ENCODE results near the gene TSPEAR. TPM values are rescaled to one million over a fixed set of nuclear protein-coding genes. Genes with fewer than 3 reads are reported as not detected.

Gene TSPEAR
- total RNA-seq, 2 experiments from 2014 or later, result not detected

- CTCF ChIA-PET, result interaction anchor here (1.2 to 1.5 kb wide), 2 partner anchors 11 to 33 kb away, joined by 3 to 4 read pairs; no protein-coding TSS in a partner anchor
- H3K27ac Mint-ChIP-seq, result no peak overlapping the region
These were observed 252.2 kb downstream of the TSPEAR start for GRCh38 chr21:44458971-44459711.

GRCh38 chr21:44456915-44457736, 254.2 kb downstream of the TSPEAR start:
- peaks cover 23% of the 10 kb centered on the region for H3K27me3 Mint-ChIP-seq
- no peak for DNase-seq
- no peak overlapping the region for H3K4me3 Mint-ChIP-seq
- no peak overlapping the region for H3K27ac Mint-ChIP-seq
- no peaks in the 10 kb centered on the region for H3K36me3 Mint-ChIP-seq
- CTCF ChIA-PET, result interaction anchor here (1.3 to 1.7 kb wide), 4 partner anchors 23 to 336 kb away, joined by 3 to 4 read pairs (median 4); partner anchors contain the start of gene CFAP410
- peaks cover 8% of the 10 kb centered on the region for H3K4me1 Mint-ChIP-seq
- peaks cover 8% of the 10 kb centered on the region for H3K9me3 Mint-ChIP-seq (ENCODE audit: low read depth)
- no peak for ATAC-seq

More at GRCh38 chr21:44458971-44459711, 252.2 kb downstream of the TSPEAR start:
- Mint-ChIP-seq H3K4me1 (peaks cover 8% of the 10 kb centered on the region), H3K27me3 (peaks cover 6% of the 10 kb centered on the region), H3K9me3 (ENCODE audit: low read depth) (peaks cover 5% of the 10 kb centered on the region), H3K36me3 (no peaks in the 10 kb centered on the region), H3K4me3 (no peak overlapping the region)
- DNase-seq (no peak), ATAC-seq (no peak)

GRCh38 chr21:44456214-44456914, 255.0 kb downstream of the TSPEAR start:
- Mint-ChIP-seq H3K27ac (no peak overlapping the region), H3K9me3 (ENCODE audit: low read depth) (peaks cover 8% of the 10 kb centered on the region), H3K27me3 (peaks cover 30% of the 10 kb centered on the region), H3K36me3 (no peaks in the 10 kb centered on the region), H3K4me3 (peak overlapping the region; percentile 38), H3K4me1 (peaks cover 8% of the 10 kb centered on the region)
- CTCF ChIA-PET, result interaction anchor here (0.8 to 1.7 kb wide), 4 partner anchors 24 to 337 kb away, joined by 3 to 4 read pairs (median 3); no protein-coding TSS in a partner anchor
- ATAC-seq (no peak), DNase-seq (no peak)

- DNase-seq (peak; percentile 62), ATAC-seq (peak; percentile 62)
- Mint-ChIP-seq H3K36me3 (no peaks in the 10 kb centered on the region), H3K4me3 (peak overlapping the region; percentile 69), H3K27me3 (peaks cover 34% of the 10 kb centered on the region), H3K9me3 (ENCODE audit: low read depth) (peaks cover 8% of the 10 kb centered on the region), H3K27ac (no peak overlapping the region), H3K4me1 (peaks cover 8% of the 10 kb centered on the region)
- CTCF ChIA-PET, result interaction anchor here (0.8 to 1.7 kb wide), 4 partner anchors 24 to 338 kb away, joined by 3 to 4 read pairs (median 3); no protein-coding TSS in a partner anchor
These were observed 255.7 kb downstream of the TSPEAR start for GRCh38 chr21:44455524-44456213.

GRCh38 chr21:44454747-44455523, 256.4 kb downstream of the TSPEAR start, which contains the start of gene LRRC3:
TSS of gene LRRC3 (plus strand) at chr21:44455510. CDS start at chr21:44456645, 1,135 bp downstream.
- peak within 1 kb of the TSS; percentile 69 for H3K4me3 Mint-ChIP-seq
- ATAC-seq (peak; percentile 77), DNase-seq (peak; percentile 87)
- CTCF ChIA-PET, result interaction anchor here (0.8 to 1.7 kb wide), 3 partner anchors 25 to 29 kb away, joined by 3 read pairs; no protein-coding TSS in a partner anchor
- peaks cover 34% of the 10 kb centered on the region for H3K27me3 Mint-ChIP-seq
- no peaks in the 10 kb centered on the region for H3K36me3 Mint-ChIP-seq
- peaks cover 8% of the 10 kb centered on the region for H3K4me1 Mint-ChIP-seq
- H3K27ac Mint-ChIP-seq, result no peak within 1 kb of the TSS
- H3K9me3 Mint-ChIP-seq (ENCODE audit: low read depth), result peaks cover 8% of the 10 kb centered on the region

- CTCF ChIA-PET, result interaction anchor here (1.2 kb wide), 1 partner anchor 24 kb away, joined by 3 read pairs; no protein-coding TSS in a partner anchor
- Mint-ChIP-seq H3K27me3 (peaks cover 38% of the 10 kb centered on the region), H3K9me3 (ENCODE audit: low read depth) (peaks cover 8% of the 10 kb centered on the region), H3K27ac (no peak overlapping the region), H3K4me3 (peak overlapping the region; percentile 27), H3K4me1 (peaks cover 8% of the 10 kb centered on the region), H3K36me3 (no peaks in the 10 kb centered on the region)
- no peak for DNase-seq
- no peak for ATAC-seq
These were observed 257.3 kb downstream of the TSPEAR start for GRCh38 chr21:44454058-44454457.

GRCh38 chr21:44453120-44453519, 258.3 kb downstream of the TSPEAR start:
- Mint-ChIP-seq H3K4me1 (peaks cover 8% of the 10 kb centered on the region), H3K4me3 (no peak overlapping the region), H3K9me3 (ENCODE audit: low read depth) (peaks cover 8% of the 10 kb centered on the region), H3K27ac (no peak overlapping the region), H3K27me3 (peaks cover 39% of the 10 kb centered on the region), H3K36me3 (no peaks in the 10 kb centered on the region)
- no peak for DNase-seq
- CTCF ChIA-PET, result no interaction called here
- no peak for ATAC-seq

GRCh38 chr21:44450999-44451398, 260.4 kb downstream of the TSPEAR start:
- H3K36me3 Mint-ChIP-seq, result no peaks in the 10 kb centered on the region
- H3K9me3 Mint-ChIP-seq (ENCODE audit: low read depth), result peaks cover 8% of the 10 kb centered on the region
- CTCF ChIA-PET, result no interaction called here
- DNase-seq (no peak), ATAC-seq (no peak)
- H3K27ac Mint-ChIP-seq, result no peak overlapping the region
- H3K4me3 Mint-ChIP-seq, result no peak overlapping the region
- peaks cover 43% of the 10 kb centered on the region for H3K27me3 Mint-ChIP-seq
- peaks cover 3% of the 10 kb centered on the region for H3K4me1 Mint-ChIP-seq

- peaks cover 8% of the 10 kb centered on the region for H3K9me3 Mint-ChIP-seq (ENCODE audit: low read depth)
- H3K4me1 Mint-ChIP-seq, result peaks cover 3% of the 10 kb centered on the region
- H3K27me3 Mint-ChIP-seq, result peaks cover 44% of the 10 kb centered on the region
- ATAC-seq, result no peak
- no peak for DNase-seq
- H3K27ac Mint-ChIP-seq, result no peak overlapping the region
- H3K4me3 Mint-ChIP-seq, result no peak overlapping the region
- no peaks in the 10 kb centered on the region for H3K36me3 Mint-ChIP-seq
- CTCF ChIA-PET, result no interaction called here
These were observed 261.0 kb downstream of the TSPEAR start for GRCh38 chr21:44450402-44450801.

- no peak overlapping the region for H3K27ac Mint-ChIP-seq
- H3K4me1 Mint-ChIP-seq, result peaks cover 3% of the 10 kb centered on the region
- H3K9me3 Mint-ChIP-seq (ENCODE audit: low read depth), result peaks cover 8% of the 10 kb centered on the region
- ATAC-seq (no peak), DNase-seq (no peak)
- H3K36me3 Mint-ChIP-seq, result no peaks in the 10 kb centered on the region
- CTCF ChIA-PET, result interaction anchor here (1.1 kb wide), 1 partner anchor 152 kb away, joined by 3 read pairs; no protein-coding TSS in a partner anchor
- H3K27me3 Mint-ChIP-seq, result peaks cover 47% of the 10 kb centered on the region
- no peak overlapping the region for H3K4me3 Mint-ChIP-seq
These were observed 261.7 kb downstream of the TSPEAR start for GRCh38 chr21:44449473-44450363.

- no peak overlapping the region for H3K27ac Mint-ChIP-seq
- CTCF ChIA-PET, result interaction anchor here (1.1 kb wide), 1 partner anchor 151 kb away, joined by 3 read pairs; no protein-coding TSS in a partner anchor
These were observed 262.7 kb downstream of the TSPEAR start for GRCh38 chr21:44448651-44449131.

More at GRCh38 chr21:44448651-44449131, 262.7 kb downstream of the TSPEAR start:
- Mint-ChIP-seq H3K9me3 (ENCODE audit: low read depth) (no peaks in the 10 kb centered on the region), H3K27me3 (peaks cover 37% of the 10 kb centered on the region), H3K4me1 (no peaks in the 10 kb centered on the region), H3K4me3 (no peak overlapping the region), H3K36me3 (no peaks in the 10 kb centered on the region)
- no peak for DNase-seq
- ATAC-seq, result no peak

All from activated CD8-positive, alpha-beta memory T cell treated with anti-CD3 and anti-CD28 coated beads, Interleukin-2, amount 10 ng/mL, durations not matched to agents 7 days and 5 days (primary cell).